Fibroblast of mammary gland (primary cell): Measurements from ENCODE around the gene KCNMA1.

Source experiments
- DNase-seq: peaks from one replicate; pipeline ENCODE4 v3.0.0-alpha.2; 2010; ENCODE audit warnings: low read depth
- H3K4me3 ChIP-seq: 2 replicates; pipeline ENCODE4 v1.5.1; 2011; ENCODE audit warnings: low read depth, mild to moderate bottlenecking, low read length, moderate library complexity; ENCODE audit not compliant: control insufficient read depth
- CTCF ChIP-seq: conservative IDR thresholded peaks from 2 replicates; pipeline ENCODE4 v1.5.1; 2011; ENCODE audit warnings: low read depth, low read length, inconsistent platforms; ENCODE audit not compliant: control insufficient read depth, insufficient read depth

KCNMA1 gene

GRCh38 chr10:77259171-77259874 lies 378.3 kb downstream of the KCNMA1 start:
- TF ChIP-seq CTCF = no peak
- no peak overlapping the region for H3K4me3 ChIP-seq
- no peak for DNase-seq

GRCh38 chr10:77256346-77256745 lies 381.3 kb downstream of the KCNMA1 start:
- TF ChIP-seq CTCF = no peak
- H3K4me3 ChIP-seq = no peak overlapping the region
- no peak for DNase-seq

DNA sequence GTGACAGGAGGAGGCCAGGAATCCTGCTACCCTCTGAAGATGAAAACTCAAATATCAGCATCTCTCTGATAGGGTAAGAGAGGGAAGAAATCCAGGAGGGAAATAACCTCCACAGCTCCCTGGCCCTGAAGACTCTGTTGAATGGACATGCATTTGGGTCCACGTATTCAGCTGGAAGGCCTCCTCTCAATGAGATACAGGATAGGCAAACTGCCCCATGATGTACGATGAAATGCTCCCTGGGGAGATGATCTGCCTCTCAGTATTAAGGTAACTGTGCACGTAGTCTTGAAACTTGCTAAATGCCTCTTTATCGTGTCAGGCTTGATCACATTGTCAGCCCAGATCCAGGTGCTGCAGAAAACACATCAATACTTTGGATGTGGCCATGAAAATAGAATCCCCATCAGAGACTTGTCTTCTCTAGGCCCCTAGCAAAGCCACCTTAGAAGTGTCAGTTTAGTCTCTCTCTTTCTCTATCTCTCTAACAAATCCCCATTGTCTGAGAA lies 384.0 kb downstream of the KCNMA1 start:
- DNase-seq = no peak
- H3K4me3 ChIP-seq = no peak overlapping the region
- no peak for TF ChIP-seq CTCF

GRCh38 chr10:77253147-77253545 lies 384.5 kb downstream of the KCNMA1 start:
- DNase-seq = no peak
- no peak for TF ChIP-seq CTCF
- no peak overlapping the region for H3K4me3 ChIP-seq

DNA sequence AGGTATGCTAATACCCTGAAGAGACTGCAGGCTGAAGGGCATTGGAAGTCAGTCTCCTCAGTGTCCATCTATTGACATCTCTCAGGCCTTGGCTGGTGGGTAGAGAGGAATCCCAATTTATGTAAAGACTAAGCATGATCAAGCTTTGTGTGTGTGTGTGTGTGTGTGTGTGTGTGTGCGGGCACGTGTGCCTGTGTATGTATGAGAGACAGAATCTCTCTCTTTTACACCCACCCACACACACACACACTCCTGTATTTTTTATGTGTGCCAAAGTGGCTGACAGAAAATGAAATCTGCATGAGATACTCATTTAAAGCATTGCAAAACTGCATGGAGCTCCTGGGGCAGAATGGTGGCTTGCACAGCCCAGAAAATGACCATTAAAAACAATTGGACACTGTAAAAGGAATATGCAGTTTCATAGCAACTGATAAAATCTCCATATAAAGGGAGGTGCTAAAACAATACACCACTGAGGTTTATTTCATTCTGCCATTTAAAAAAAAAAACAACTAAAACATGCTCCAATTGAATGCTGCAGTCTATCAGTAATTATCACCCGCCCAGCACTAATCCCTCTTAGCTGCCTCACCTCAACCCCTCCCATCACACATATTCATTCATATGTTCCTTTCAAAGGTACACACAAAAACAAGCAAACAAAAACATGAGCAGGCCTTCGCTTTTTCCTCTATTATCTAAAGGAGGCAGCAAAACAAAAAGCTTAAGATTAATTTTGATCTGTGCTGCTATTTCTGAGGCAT lies 385.0 kb downstream of the KCNMA1 start:
- DNase-seq = no peak
- no peak overlapping the region for H3K4me3 ChIP-seq
- no peak for TF ChIP-seq CTCF

- TF ChIP-seq CTCF = peak; percentile 83
- peak; percentile 63 for DNase-seq
- H3K4me3 ChIP-seq = no peak overlapping the region
Measured at GRCh38 chr10:77251297-77252013, 386.2 kb downstream of the KCNMA1 start.
